SK-N-SH (cell line): Measurements from ENCODE around the gene IRGM. TPM values are rescaled to one million over a fixed set of nuclear protein-coding genes. Genes with fewer than 3 reads are reported as not detected.

Experiments used
- CTCF ChIA-PET: fragments of 300-600, 350-600 bp; formaldehyde crosslinking; extraction: SDS; loops from one replicate; lab custom pipeline; 2021; lab: Yijun Ruan, JAX
- POLR2A ChIA-PET: fragments of 350-600 bp; sonication (Branson Sonifier 250); formaldehyde crosslinking; extraction: SDS; loops from one replicate; lab custom pipeline; 2020; ENCODE audit warnings: antibody characterized with exemption, inconsistent platforms; lab: Yijun Ruan, JAX
- DNase-seq: peaks from one replicate; pipeline ENCODE4 v3.0.0; 2012
- H2AFZ ChIP-seq: fragments of 200-600 bp; sonication (generic); 2 replicates; pipeline ENCODE4 v1.8.1; 2016; ENCODE audit warnings: antibody characterized with exemption, mild to moderate bottlenecking, low read depth
- H3F3A ChIP-seq: fragments of 200-600 bp; sonication (generic); replicated peaks from 2 replicates; pipeline ENCODE3; 2016; ENCODE audit warnings: antibody characterized with exemption, mild to moderate bottlenecking; ENCODE audit not compliant: insufficient read depth
- H3K27ac ChIP-seq, 2 experiments: fragments of 200-500 bp in 1 of 2; fragments of 200-600 bp in 1 of 2; sonication (Bioruptor generic) in 1 of 2; sonication (generic), shearing (Covaris generic) in 1 of 2; 2 replicates each; pipeline versions ENCODE4 v1.5.1 to v1.6.1; 2014 to 2016; ENCODE audit warnings: low read depth in 2 of 2, inconsistent platforms in 1 of 2, low read length in 1 of 2, mild to moderate bottlenecking in 1 of 2, mixed read lengths in 1 of 2
- H3K27me3 ChIP-seq: fragments of 200-600 bp; sonication (generic), shearing (Covaris generic); 2 replicates; pipeline ENCODE4 v1.6.1; 2016; ENCODE audit warnings: mixed run types; ENCODE audit not compliant: insufficient read depth
- H3K36me3 ChIP-seq, 2 experiments: fragments of 200-500 bp in 1 of 2; fragments of 200-600 bp in 1 of 2; sonication (Bioruptor generic) in 1 of 2; sonication (generic) in 1 of 2; replicated peaks in 1 of 2; 2 replicates each; pipeline versions ENCODE3 to v1.5.1; 2014 to 2016; ENCODE audit warnings: low read length in 1 of 2, mild to moderate bottlenecking in 1 of 2; ENCODE audit not compliant: insufficient read depth in 2 of 2, control insufficient read depth in 1 of 2
- H3K4me1 ChIP-seq, 2 experiments: fragments of 200-500 bp in 1 of 2; fragments of 200-600 bp in 1 of 2; sonication (Bioruptor generic) in 1 of 2; sonication (generic), shearing (Covaris generic) in 1 of 2; 2 replicates each; pipeline versions ENCODE4 v1.5.1 to v1.6.1; 2014 to 2016; ENCODE audit warnings: low read depth in 1 of 2, low read length in 1 of 2, mixed run types in 1 of 2; ENCODE audit not compliant: insufficient read depth in 2 of 2, control insufficient read depth in 1 of 2
- H3K4me2 ChIP-seq: fragments of 200-600 bp; sonication (generic), shearing (Covaris generic); 2 replicates; pipeline ENCODE4 v1.6.1; 2017; ENCODE audit warnings: mixed run types
- H3K4me3 ChIP-seq, 2 experiments: fragments of 200-500 bp in 1 of 2; fragments of 200-600 bp in 1 of 2; sonication (Bioruptor generic) in 1 of 2; sonication (generic), shearing (Covaris generic) in 1 of 2; 2 replicates each; pipeline versions ENCODE4 v1.5.1 to v1.8.1; 2014 to 2016; ENCODE audit warnings: low read depth in 2 of 2, inconsistent platforms in 1 of 2, low read length in 1 of 2, mild to moderate bottlenecking in 1 of 2, mixed read lengths in 1 of 2, moderate library complexity in 1 of 2
- H3K79me2 ChIP-seq: fragments of 200-600 bp; sonication (generic); 2 replicates; pipeline ENCODE4 v1.8.1; 2017; ENCODE audit warnings: mild to moderate bottlenecking; ENCODE audit not compliant: insufficient read depth
- H3K9ac ChIP-seq: fragments of 200-600 bp; sonication (generic); 2 replicates; pipeline ENCODE4 v1.6.1; 2017; ENCODE audit warnings: mixed run types
- H3K9me2 ChIP-seq: fragments of 200-600 bp; sonication (generic); 2 replicates; pipeline ENCODE4 v1.6.1; 2017; ENCODE audit warnings: mixed run types
- H3K9me3 ChIP-seq: fragments of 200-600 bp; sonication (generic); 2 replicates; pipeline ENCODE4 v1.6.1; 2017; ENCODE audit warnings: mixed run types, mild to moderate bottlenecking, moderate library complexity
- H4K20me1 ChIP-seq: fragments of 200-600 bp; sonication (generic); 2 replicates; pipeline ENCODE4 v1.6.1; 2017; ENCODE audit warnings: mild to moderate bottlenecking, mixed run types; ENCODE audit not compliant: insufficient read depth
- CHD2 ChIP-seq: fragments of 150-350 bp; IDR thresholded peaks from 2 replicates; pipeline ENCODE4 v1.6.1; 2018; ENCODE audit warnings: low read length; ENCODE audit not compliant: partially characterized antibody
- CTCF ChIP-seq: fragments of 200-600 bp; sonication (generic); IDR thresholded peaks from 2 replicates; pipeline ENCODE4 v1.6.1; 2017; ENCODE audit warnings: antibody characterized with exemption, mild to moderate bottlenecking, moderate library complexity
- ELF1 ChIP-seq: IDR thresholded peaks from 2 replicates; pipeline ENCODE4 v1.4.0; 2012
- EP300 ChIP-seq, 2 experiments: IDR thresholded peaks; 2 replicates each; pipeline versions ENCODE4 v1.4.0 to v1.6.1; 2012; ENCODE audit warnings: borderline replicate concordance in 1 of 2, low read depth in 1 of 2, low read length in 1 of 2
- FOSL2 ChIP-seq: IDR thresholded peaks from 2 replicates; pipeline ENCODE4 v1.4.0; 2012; ENCODE audit warnings: low read depth, mild to moderate bottlenecking, moderate library complexity, borderline replicate concordance
- FOXJ3 ChIP-seq: sonication (generic); formaldehyde crosslinking; IDR thresholded peaks from 2 replicates; pipeline ENCODE4 v1.5.1; 2020; ENCODE audit warnings: mild to moderate bottlenecking, missing genetic modification reagents
- JUND ChIP-seq: IDR thresholded peaks from 2 replicates; pipeline ENCODE4 v1.4.0; 2012
- MAX ChIP-seq: IDR thresholded peaks from 2 replicates; pipeline ENCODE4 v1.4.0; 2012; ENCODE audit warnings: low read depth
- MEF2A ChIP-seq: IDR thresholded peaks from 2 replicates; pipeline ENCODE4 v1.4.0; 2012; ENCODE audit warnings: low read depth, borderline replicate concordance
- MXI1 ChIP-seq: IDR thresholded peaks from 2 replicates; pipeline ENCODE4 v1.6.1; 2012; ENCODE audit warnings: mild to moderate bottlenecking, low read depth, low read length, improper control_type of control experiment
- POLR2AphosphoS5 ChIP-seq: IDR thresholded peaks from 2 replicates; pipeline ENCODE4 v1.6.1; 2012; ENCODE audit warnings: low read depth, low read length
- RAD21 ChIP-seq: IDR thresholded peaks from 2 replicates; pipeline ENCODE4 v1.6.1; 2012; ENCODE audit warnings: mild to moderate bottlenecking, low read length
- RFX5 ChIP-seq: IDR thresholded peaks from 2 replicates; pipeline ENCODE4 v1.6.1; 2012; ENCODE audit warnings: mild to moderate bottlenecking, improper control_type of control experiment, low read length
- RXRA ChIP-seq: IDR thresholded peaks from 2 replicates; pipeline ENCODE4 v1.4.0; 2012; ENCODE audit warnings: low read depth, mild to moderate bottlenecking, borderline replicate concordance
- SIN3A ChIP-seq: IDR thresholded peaks from 2 replicates; pipeline ENCODE4 v1.6.1; 2012; ENCODE audit warnings: low read depth, mild to moderate bottlenecking, low read length, moderate library complexity, borderline replicate concordance
- SMC3 ChIP-seq: IDR thresholded peaks from 2 replicates; pipeline ENCODE4 v1.6.1; 2012; ENCODE audit warnings: low read depth, low read length, improper control_type of control experiment
- TAF1 ChIP-seq: IDR thresholded peaks from 2 replicates; pipeline ENCODE4 v1.6.1; 2012; ENCODE audit warnings: low read depth, mild to moderate bottlenecking, low read length, moderate library complexity, borderline replicate concordance
- TEAD4 ChIP-seq: IDR thresholded peaks from 2 replicates; pipeline ENCODE4 v1.4.0; 2012; ENCODE audit warnings: mild to moderate bottlenecking, borderline replicate concordance; ENCODE audit not compliant: insufficient read depth
- USF1 ChIP-seq: IDR thresholded peaks from 2 replicates; pipeline ENCODE4 v1.4.0; 2012; ENCODE audit warnings: low read depth, borderline replicate concordance
- YY1 ChIP-seq: IDR thresholded peaks from 2 replicates; pipeline ENCODE4 v1.4.0; 2012; ENCODE audit warnings: low read depth, mild to moderate bottlenecking
- ZBTB33 ChIP-seq: IDR thresholded peaks from 2 replicates; pipeline ENCODE4 v1.4.0; 2012; ENCODE audit warnings: low read depth, borderline replicate concordance
- WGBS: methylation state at CpG from one replicate; pipeline ENCODE4 v1.1.6; 2017; ENCODE audit warnings: low lambda C conversion rate; 5-methylcytosine and 5-hydroxymethylcytosine counted together
- polyA plus RNA-seq, 3 experiments: library from polyadenylated mRNA; depleted of rRNA; stranded (reverse); fragments of >200 nt; gene quantifications; 2 replicates each; pipeline ENCODE4 v1.2.3, GENCODE V29; 2012
- TF ChIP-seq, protein P1 (sequence below): fragments of 150-350 bp; IDR thresholded peaks from 2 replicates; pipeline ENCODE4 v1.6.1; 2016; ENCODE audit warnings: mild to moderate bottlenecking, low read depth, low read length

The IRGM gene
- polyA plus RNA-seq, 1 of the 3 experiments (the other 2 are of a cell fraction): 0.13 TPM

GRCh38 chr5:150801117-150801927 is 45.0 kb upstream of the IRGM start:
- peak; percentile 36 for DNase-seq
- Histone ChIP-seq H2AFZ (peak overlapping the region; percentile 84), H3K79me2 (no peaks in the 10 kb centered on the region), H3K9me2 (no peaks in the 10 kb centered on the region), H3K27ac (no peak overlapping the region; a peak in 1 of 4 replicates), H3F3A (peaks cover 9% of the 10 kb centered on the region), H3K4me2 (peak overlapping the region; percentile 52; the same call in 1 of the 2 replicates), H3K9ac (no peak overlapping the region), H3K4me3 (peak overlapping the region; percentile 31 to 46; a peak in 3 of 4 replicates), H3K9me3 (no peaks in the 10 kb centered on the region), H3K27me3 (no peaks in the 10 kb centered on the region), H3K36me3 (peaks cover 4 to 11% of the 10 kb centered on the region in 2 experiments), H3K4me1 (no peaks in the 10 kb centered on the region; a peak in 1 of 4 replicates), H4K20me1 (no peaks in the 10 kb centered on the region)
- ChIA-PET CTCF (interaction anchor here (0.5 to 3.1 kb wide), 23 partner anchors 9 to 451 kb away, joined by 3 to 33 read pairs (median 4); partner anchors contain the start of genes ANXA6, IRGM, RBM22 and SMIM3), POLR2A (no interaction called here)
- TF ChIP-seq ZBTB33: no peak
- TF ChIP-seq EP300 (IDR thresholded peaks at IDR 0.05; ENCODE audit: borderline replicate concordance in 1 of 2, low read depth in 1 of 2, low read length in 1 of 2): no peak
- TF ChIP-seq CTCF: peak; percentile 49
- TF ChIP-seq, protein P1, sequence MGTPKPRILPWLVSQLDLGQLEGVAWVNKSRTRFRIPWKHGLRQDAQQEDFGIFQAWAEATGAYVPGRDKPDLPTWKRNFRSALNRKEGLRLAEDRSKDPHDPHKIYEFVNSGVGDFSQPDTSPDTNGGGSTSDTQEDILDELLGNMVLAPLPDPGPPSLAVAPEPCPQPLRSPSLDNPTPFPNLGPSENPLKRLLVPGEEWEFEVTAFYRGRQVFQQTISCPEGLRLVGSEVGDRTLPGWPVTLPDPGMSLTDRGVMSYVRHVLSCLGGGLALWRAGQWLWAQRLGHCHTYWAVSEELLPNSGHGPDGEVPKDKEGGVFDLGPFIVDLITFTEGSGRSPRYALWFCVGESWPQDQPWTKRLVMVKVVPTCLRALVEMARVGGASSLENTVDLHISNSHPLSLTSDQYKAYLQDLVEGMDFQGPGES: no peak
- no peak for TF ChIP-seq YY1
- TF ChIP-seq FOXJ3: no peak
- no peak for TF ChIP-seq MAX
- no peak for TF ChIP-seq FOSL2
- no peak for TF ChIP-seq JUND
- TF ChIP-seq USF1: no peak
- TF ChIP-seq ELF1: no peak
- TF ChIP-seq MEF2A: no peak
- no peak for TF ChIP-seq TEAD4
- peak; percentile 51 for TF ChIP-seq RAD21
- TF ChIP-seq MXI1: no peak
- no peak for TF ChIP-seq RXRA
- no peak for TF ChIP-seq CHD2
- peak; percentile 22 for TF ChIP-seq SMC3
- no peak for TF ChIP-seq TAF1
- no peak for TF ChIP-seq RFX5
- no peak for TF ChIP-seq POLR2AphosphoS5
- no peak for TF ChIP-seq SIN3A
- WGBS: 9% methylated on average over 10 of the region's 15 CpGs
